Rectal smooth muscle tissue (tissue), 1 donor: Measurements from ENCODE around the gene AFAP1L2.
A peak's percentile ranks its signal among the peaks of the same experiment; 100 is the strongest.
"Not testable (repeated sequence)": the region's sequence is repeated elsewhere in the genome, so short reads cannot be mapped to it uniquely, and the experiment has no call there.

Experiments
- H3K27ac ChIP-seq: one replicate; pipeline ENCODE4 v1.7.0; 2013; ENCODE audit warnings: low read depth, low read length, inconsistent platforms
- H3K27me3 ChIP-seq: one replicate; pipeline ENCODE4 v1.7.0; 2013; ENCODE audit warnings: low read length; ENCODE audit not compliant: control insufficient read depth, insufficient read depth
- H3K36me3 ChIP-seq: one replicate; pipeline ENCODE4 v1.7.0; 2013; ENCODE audit warnings: low read length; ENCODE audit not compliant: control insufficient read depth, insufficient read depth
- H3K4me1 ChIP-seq: one replicate; pipeline ENCODE4 v1.7.0; 2013; ENCODE audit warnings: low read length; ENCODE audit not compliant: control insufficient read depth, insufficient read depth
- H3K4me3 ChIP-seq: one replicate; pipeline ENCODE4 v1.7.0; 2013; ENCODE audit warnings: low read length
- H3K9ac ChIP-seq: one replicate; pipeline ENCODE4 v1.7.0; 2013; ENCODE audit warnings: low read length

The AFAP1L2 gene

DNA sequence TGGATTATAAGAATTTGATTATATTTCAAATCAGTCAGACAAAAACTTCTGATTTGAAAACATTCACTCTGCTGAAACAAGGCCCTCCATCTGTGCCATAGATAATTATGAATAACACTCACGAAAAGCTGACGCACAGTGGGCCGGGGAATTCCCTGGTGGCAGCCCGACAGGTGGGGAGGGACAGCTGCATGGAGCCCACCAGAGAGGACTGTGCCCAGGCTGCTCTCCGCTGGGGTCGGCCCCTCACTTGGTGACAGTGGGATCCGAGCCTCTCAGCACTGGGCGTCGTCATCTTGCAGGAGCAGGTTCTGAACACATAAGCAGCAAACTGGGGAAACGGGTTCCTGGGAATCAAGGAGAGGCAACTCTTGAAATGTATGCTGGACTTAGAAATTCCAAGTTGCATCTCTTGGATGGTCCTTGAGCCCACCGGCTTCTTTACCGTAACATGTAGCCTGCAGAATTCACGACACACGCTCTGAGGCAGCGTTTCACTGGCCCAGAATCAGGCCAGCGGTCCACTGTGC lies 41.4 kb downstream of the AFAP1L2 start:
- H3K27me3 ChIP-seq: no peaks in the 10 kb centered on the region
- no peaks in the 10 kb centered on the region for H3K36me3 ChIP-seq
- H3K27ac ChIP-seq: no peak overlapping the region
- no peak overlapping the region for H3K9ac ChIP-seq
- H3K4me1 ChIP-seq: peaks cover 6% of the 10 kb centered on the region
- no peak overlapping the region for H3K4me3 ChIP-seq

DNA sequence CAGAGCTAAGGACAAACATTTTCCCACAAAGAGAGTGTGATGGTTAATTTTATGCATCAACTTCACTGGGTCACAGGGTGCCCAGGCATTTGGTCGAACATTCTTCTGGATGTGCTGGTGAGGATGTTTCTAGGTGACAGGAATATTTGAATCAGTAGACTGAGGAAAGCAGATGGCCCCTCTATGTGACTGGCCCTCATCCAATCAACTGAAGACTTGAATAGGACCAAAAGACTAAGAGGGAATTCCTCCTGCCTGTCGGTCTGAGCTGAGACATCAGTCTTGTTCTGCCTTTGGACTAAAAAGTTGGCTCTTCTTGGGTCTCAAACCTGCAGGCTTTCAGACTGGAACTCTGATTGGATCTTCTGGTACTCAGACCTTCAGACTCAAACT lies 44.4 kb downstream of the AFAP1L2 start:
- H3K36me3 ChIP-seq: no peaks in the 10 kb centered on the region
- no peak overlapping the region for H3K4me3 ChIP-seq
- H3K9ac ChIP-seq: no peak overlapping the region
- H3K4me1 ChIP-seq: peaks cover 13% of the 10 kb centered on the region
- H3K27me3 ChIP-seq: no peaks in the 10 kb centered on the region
- no peak overlapping the region for H3K27ac ChIP-seq

DNA sequence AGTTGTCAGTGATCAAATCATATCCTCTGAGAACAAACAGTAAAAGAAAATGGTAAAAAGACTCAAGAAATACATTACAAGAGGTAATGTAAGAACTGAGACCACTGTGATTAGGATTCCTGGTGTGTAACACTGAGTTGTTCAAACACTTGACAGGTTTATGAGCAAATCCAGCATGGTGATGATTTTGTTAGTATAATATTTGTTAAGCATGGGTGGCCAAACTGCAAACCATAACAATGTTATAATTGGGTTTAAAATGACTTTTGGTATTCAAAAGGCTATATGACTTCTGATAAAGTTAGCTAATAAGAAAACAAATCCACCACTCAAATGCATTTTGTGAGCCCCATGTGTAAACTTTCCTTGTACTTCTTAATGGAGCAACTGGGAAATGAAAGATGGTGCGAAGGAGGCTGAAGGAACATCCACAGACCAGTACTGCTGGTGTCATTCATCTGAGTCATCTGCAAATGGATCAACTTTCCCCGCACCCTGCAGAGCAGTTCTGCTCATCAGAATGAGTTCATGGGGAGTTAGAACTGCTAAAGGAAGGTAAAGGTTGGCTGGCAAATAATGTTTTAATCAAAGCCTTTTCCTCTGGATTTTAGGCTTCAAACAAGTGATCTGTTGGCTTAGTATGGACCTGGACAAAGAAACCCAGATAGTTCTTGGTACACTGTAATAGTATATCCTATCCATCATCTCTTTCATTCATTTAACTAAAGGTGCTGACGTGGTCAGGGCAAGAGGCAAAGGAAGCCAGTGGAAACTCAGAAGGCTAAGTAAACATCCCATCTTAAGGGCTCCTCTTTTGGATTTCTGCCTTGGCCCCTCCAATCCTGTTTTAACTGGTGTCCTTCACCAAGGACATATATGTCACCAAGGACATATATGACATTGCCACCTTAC lies 45.0 kb downstream of the AFAP1L2 start:
- Histone ChIP-seq H3K27ac (no peak overlapping the region), H3K27me3 (no peaks in the 10 kb centered on the region), H3K9ac (no peak overlapping the region), H3K4me3 (no peak overlapping the region), H3K4me1 (peaks cover 13% of the 10 kb centered on the region), H3K36me3 (no peaks in the 10 kb centered on the region)

DNA sequence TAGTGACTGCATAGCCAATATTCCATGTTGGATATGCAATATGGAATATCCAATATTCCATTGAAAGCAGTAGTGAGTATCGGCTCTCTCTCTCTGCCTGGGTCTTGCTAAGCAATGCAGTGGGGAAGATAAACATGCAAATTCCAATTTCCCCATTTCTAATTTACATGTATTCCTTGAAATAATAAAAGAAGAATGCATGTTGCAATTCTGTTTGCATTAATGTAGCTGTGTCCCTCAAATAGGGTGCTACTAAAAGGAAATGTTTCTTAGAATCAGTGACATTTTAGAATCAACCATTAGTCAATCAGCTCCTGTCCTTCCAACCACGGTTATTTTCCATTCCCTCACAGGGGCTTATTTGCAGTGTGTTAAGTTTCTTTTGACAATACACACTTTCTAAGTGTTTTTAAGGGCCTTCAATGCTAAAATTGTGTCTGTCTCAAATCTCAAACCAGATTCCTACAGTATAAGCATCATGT lies 46.7 kb downstream of the AFAP1L2 start:
- Histone ChIP-seq H3K27me3 (no peaks in the 10 kb centered on the region), H3K4me3 (no peak overlapping the region), H3K9ac (no peak overlapping the region), H3K36me3 (no peaks in the 10 kb centered on the region), H3K27ac (peak overlapping the region; percentile 73), H3K4me1 (peaks cover 17% of the 10 kb centered on the region)

DNA sequence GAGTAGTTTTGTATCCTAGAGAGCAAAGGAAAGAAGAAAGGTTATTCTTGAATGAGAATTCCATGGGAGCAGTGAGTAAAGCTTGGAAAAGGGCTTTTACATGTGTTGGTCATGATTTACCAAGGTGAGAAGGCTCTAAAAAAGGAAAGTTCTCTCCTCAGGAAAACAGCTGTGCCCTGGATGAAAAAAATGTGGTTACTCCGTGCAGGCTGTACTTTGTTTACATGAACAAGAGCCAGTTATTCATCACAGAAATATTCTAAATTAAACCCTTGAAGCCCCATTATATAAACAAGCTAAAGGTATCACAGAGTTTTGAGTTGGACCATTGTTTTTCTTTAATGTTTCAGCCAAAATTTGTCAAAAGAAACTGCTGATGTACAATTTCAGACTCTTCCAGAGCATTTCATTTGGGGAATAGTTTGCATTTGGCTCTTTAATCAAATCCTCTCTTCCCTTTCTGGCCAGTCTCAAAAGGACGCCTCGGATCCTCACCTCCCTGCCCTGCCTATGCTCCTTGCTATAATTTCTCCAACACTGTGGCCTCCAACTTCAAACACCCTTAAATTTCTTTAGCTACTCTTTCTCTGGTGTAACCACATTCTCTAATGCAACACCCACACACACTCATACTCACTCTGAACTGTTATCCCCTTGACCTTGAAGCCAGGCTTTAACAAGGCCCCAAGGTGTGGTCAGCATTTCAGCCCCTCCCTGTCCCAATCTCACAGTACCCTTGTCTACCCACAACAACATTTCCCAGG lies 47.4 kb downstream of the AFAP1L2 start:
- Histone ChIP-seq H3K4me1 (peaks cover 17% of the 10 kb centered on the region), H3K9ac (no peak overlapping the region), H3K27me3 (no peaks in the 10 kb centered on the region), H3K27ac (peak overlapping the region; percentile 73), H3K4me3 (no peak overlapping the region), H3K36me3 (no peaks in the 10 kb centered on the region)

DNA sequence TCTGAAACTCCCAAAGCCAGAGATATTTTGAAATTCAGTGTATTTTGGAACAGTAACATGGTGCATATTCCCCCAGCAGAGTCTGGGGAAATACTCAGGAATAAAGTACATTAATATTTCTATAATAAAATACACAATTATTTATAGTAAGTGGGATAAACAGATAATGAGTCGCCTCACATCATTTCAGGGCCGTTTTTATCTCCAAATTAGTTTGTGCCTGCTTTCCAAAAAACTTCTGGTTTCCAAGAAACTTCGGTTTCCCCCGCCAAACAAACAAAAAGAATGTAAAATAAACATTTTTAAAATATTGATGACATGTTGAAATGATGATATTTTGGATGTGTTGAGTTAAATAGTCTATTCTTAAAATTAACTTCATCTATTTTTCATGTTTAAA lies 48.2 kb downstream of the AFAP1L2 start:
- H3K4me1 ChIP-seq: peaks cover 17% of the 10 kb centered on the region
- H3K9ac ChIP-seq: no peak overlapping the region
- no peak overlapping the region for H3K4me3 ChIP-seq
- H3K27ac ChIP-seq: no peak overlapping the region
- H3K27me3 ChIP-seq: no peaks in the 10 kb centered on the region
- H3K36me3 ChIP-seq: no peaks in the 10 kb centered on the region

DNA sequence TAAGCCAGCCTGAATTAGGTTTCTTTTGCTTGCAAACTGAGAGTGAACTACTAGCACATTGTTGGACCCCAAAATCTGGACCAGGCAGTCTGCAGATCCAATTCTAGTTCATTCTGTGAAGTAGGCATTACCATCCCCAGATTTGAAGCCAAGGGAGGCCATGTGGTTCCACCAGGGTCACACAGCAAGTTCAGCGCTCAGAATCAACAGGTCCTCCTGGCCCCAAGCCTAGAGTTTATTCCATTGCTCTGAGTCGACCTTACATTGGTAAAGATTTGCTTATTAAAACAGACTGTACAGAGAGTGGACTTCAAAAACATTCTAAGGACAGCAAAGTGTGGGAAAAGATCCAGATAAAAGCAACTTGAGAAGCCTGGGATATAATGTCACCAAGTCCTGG lies 50.9 kb downstream of the AFAP1L2 start:
- H3K36me3 ChIP-seq: no peaks in the 10 kb centered on the region
- no peak overlapping the region for H3K9ac ChIP-seq
- H3K4me3 ChIP-seq: no peak overlapping the region
- peaks cover 29% of the 10 kb centered on the region for H3K4me1 ChIP-seq
- no peaks in the 10 kb centered on the region for H3K27me3 ChIP-seq
- H3K27ac ChIP-seq: no peak overlapping the region

DNA sequence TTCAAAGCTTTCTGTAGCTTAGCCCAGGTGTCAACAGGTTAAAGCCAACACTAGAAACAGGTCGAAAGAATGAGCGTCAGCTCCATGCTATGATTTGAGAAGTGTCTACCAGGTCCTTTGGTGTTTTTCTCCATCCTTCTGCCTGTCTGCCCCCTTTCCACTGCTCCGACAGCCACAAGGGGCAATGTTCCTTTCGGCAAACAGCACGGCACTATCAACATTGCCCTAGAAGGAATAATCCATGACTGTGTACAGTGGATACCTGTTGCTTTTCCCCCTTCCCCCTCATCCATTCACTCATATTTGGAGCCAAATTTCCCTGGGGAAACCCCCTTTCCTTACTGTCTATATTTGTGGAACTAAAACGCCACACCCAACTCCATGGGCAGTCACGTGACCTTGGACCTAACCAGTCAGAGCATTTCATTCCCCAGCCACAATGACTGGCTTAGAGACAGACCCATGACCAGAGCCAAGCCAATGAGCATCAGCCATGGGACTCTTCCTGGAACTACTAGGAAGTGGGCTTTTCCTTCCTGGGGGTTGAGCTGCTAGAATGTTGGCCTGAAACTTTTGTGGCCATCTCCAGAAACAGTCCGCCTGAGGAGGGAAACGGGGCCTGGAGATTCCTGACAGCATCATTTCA lies 51.5 kb downstream of the AFAP1L2 start:
- H3K9ac ChIP-seq: no peak overlapping the region
- H3K27me3 ChIP-seq: no peaks in the 10 kb centered on the region
- H3K36me3 ChIP-seq: no peaks in the 10 kb centered on the region
- peaks cover 29% of the 10 kb centered on the region for H3K4me1 ChIP-seq
- no peak overlapping the region for H3K27ac ChIP-seq
- H3K4me3 ChIP-seq: no peak overlapping the region

DNA sequence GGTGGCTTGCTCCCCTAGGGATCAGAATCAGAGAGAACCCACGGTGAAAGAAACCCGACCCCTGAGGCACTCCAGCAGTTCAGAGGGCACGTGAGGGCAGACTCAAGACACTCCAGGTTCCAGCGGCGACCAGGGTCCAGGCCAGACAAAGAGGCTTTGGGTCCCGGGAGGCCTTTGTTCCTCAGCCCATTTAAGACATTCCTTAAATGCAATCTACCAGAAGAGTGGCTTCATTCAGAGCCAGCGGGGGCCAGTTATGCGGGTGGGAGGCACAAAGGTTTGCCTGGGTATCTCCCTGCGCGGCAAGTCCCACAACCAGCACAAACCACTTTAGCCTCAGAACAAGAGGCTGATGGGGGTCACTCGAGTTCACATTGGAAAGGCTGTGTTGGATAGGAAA lies 53.6 kb downstream of the AFAP1L2 start:
- Histone ChIP-seq H3K4me1 (peaks cover 17% of the 10 kb centered on the region), H3K27ac (peak overlapping the region; percentile 44), H3K4me3 (no peak overlapping the region), H3K36me3 (no peaks in the 10 kb centered on the region), H3K27me3 (no peaks in the 10 kb centered on the region), H3K9ac (no peak overlapping the region)

DNA sequence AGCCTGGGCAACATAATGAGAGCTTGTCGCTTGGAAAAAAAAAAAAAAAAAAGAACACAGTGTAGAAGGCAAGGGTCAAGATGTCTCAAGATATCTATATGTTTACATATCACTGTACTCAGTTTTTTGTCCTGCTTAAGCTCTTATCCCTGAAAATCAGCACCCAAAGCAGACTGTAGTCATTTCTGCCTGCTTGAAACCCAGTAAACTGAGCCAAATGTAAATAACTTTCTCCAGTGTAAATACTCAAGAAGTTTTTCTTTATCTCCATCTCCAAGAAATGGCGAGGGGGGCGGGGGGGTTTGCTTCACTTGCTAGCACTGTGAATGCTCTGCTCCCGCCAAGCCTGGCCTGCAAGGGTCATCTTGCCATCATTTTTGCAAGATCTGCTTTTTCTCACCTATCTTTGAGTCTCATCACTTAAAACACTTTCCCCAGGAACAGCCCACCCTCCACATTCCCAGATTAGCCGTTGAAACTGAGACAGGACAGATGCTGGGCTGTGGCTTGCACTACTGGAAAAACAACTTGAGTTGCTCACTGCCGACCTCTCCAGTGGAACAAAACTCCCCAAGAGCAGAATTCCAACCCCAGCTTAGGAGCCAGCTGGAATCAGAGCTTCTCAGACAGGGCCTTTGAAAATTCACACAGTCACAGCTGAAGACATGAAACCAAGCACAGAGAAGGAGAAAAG lies 54.6 kb downstream of the AFAP1L2 start:
- Histone ChIP-seq H3K9ac (no peak overlapping the region), H3K4me3 (no peak overlapping the region), H3K4me1 (peaks cover 16% of the 10 kb centered on the region), H3K27me3 (no peaks in the 10 kb centered on the region), H3K27ac (peak overlapping the region; percentile 44), H3K36me3 (no peaks in the 10 kb centered on the region)

DNA sequence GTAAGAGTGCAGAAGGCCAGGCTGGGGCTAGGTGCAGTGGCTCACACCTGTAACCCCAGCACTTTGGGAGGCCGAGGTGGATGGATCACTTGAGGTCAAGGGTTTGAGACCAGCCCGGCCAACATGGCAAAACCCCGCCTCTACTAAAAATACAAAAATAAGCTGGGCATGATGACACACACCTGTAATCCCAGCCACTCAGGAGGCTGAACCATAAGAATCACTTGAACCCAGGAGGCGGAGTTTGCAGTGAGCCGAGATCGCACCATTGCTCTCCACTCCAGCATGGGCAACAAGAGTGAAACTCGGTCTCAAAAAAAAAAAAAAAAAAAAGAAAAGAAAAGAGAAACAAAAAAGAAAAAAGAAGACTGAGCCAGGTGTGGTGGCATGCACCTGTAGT lies 55.2 kb downstream of the AFAP1L2 start:
- H3K4me1 ChIP-seq: peaks cover 15% of the 10 kb centered on the region
- not testable (repeated sequence) for H3K27me3 ChIP-seq, H3K36me3 ChIP-seq, H3K9ac ChIP-seq, H3K4me3 ChIP-seq
- peak overlapping the region; percentile 44 for H3K27ac ChIP-seq

DNA sequence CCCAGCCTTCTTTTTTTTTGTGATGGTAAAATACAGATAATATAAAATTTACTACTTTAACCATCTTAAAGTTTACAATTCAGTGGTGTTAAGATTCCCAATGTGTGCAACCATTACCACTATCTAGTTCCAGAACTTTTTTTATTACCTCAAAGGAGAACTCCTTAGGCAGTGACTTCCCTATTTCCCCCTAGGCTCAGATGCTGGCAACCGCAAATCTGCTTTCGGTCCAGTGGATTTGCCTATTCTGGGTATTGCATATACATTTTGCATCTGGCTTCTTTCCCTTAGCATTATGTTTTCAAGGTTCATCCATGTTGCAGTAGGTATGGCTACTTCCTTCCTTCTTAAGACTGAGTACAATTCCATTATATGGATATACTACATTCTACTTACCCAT lies 56.5 kb downstream of the AFAP1L2 start:
- H3K9ac ChIP-seq: no peak overlapping the region
- no peaks in the 10 kb centered on the region for H3K27me3 ChIP-seq
- H3K4me1 ChIP-seq: peaks cover 17% of the 10 kb centered on the region
- no peak overlapping the region for H3K27ac ChIP-seq
- no peaks in the 10 kb centered on the region for H3K36me3 ChIP-seq
- H3K4me3 ChIP-seq: no peak overlapping the region
